ENCODE results near the gene ENHO.

- no peak for TF ChIP-seq CTCF (IDR thresholded peaks at IDR 0.05)
- TF ChIP-seq POLR2A (IDR thresholded peaks at IDR 0.05), result no peak
These were observed 31.6 kb upstream of the ENHO start for GRCh38 chr9:34554211-34555001.

All from thyroid gland (tissue), 4 donors.